OCI-LY1 (cell line): ENCODE results near the gene IQCK.

Experiments used
- H2AFZ ChIP-seq: fragments of 200-600 bp; sonication (generic), shearing (Covaris generic); 2 replicates; pipeline ENCODE4 v1.6.0; 2014; ENCODE audit warnings: antibody characterized with exemption, mild to moderate bottlenecking, low read length
- H3F3A ChIP-seq: fragments of 200-600 bp; sonication (generic), shearing (Covaris generic); 2 replicates; pipeline ENCODE4 v1.6.0; 2014; ENCODE audit warnings: mild to moderate bottlenecking, antibody characterized with exemption, low read length, moderate library complexity; ENCODE audit not compliant: insufficient read depth
- H3K27ac ChIP-seq: fragments of 200-600 bp; sonication (generic); 2 replicates; pipeline ENCODE4 v1.5.1; 2014; ENCODE audit warnings: low read length, mixed run types, mild to moderate bottlenecking, low read depth; ENCODE audit not compliant: poor library complexity, severe bottlenecking
- H3K27me3 ChIP-seq: fragments of 200-600 bp; sonication (generic); 2 replicates; pipeline ENCODE4 v1.6.0; 2014; ENCODE audit warnings: antibody characterized with exemption, mild to moderate bottlenecking, low read length, moderate library complexity; ENCODE audit not compliant: insufficient read depth
- H3K36me3 ChIP-seq: fragments of 200-600 bp; sonication (generic); 2 replicates; pipeline ENCODE4 v1.6.1; 2014; ENCODE audit warnings: mild to moderate bottlenecking, antibody characterized with exemption, low read length, moderate library complexity, mixed read lengths; ENCODE audit not compliant: insufficient read depth
- H3K4me1 ChIP-seq: fragments of 200-600 bp; sonication (generic); 2 replicates; pipeline ENCODE4 v1.5.1; 2014; ENCODE audit warnings: mild to moderate bottlenecking, low read length, moderate library complexity; ENCODE audit not compliant: insufficient read depth, severe bottlenecking
- H3K4me2 ChIP-seq: fragments of 200-600 bp; sonication (generic), shearing (Covaris generic); 2 replicates; pipeline ENCODE4 v1.6.1; 2014; ENCODE audit warnings: low read length
- H3K4me3 ChIP-seq: fragments of 200-600 bp; sonication (generic); 2 replicates; pipeline ENCODE4 v1.5.1; 2014; ENCODE audit warnings: low read length, low read depth, mild to moderate bottlenecking, mixed read lengths; ENCODE audit not compliant: poor library complexity, severe bottlenecking
- H3K79me2 ChIP-seq: fragments of 200-600 bp; shearing (Covaris generic); 2 replicates; pipeline ENCODE4 v1.6.1; 2016; ENCODE audit warnings: mixed run types, low read length, mixed read lengths; ENCODE audit not compliant: insufficient read depth
- H3K9ac ChIP-seq: fragments of 200-600 bp; sonication (generic), shearing (Covaris generic); 2 replicates; pipeline ENCODE4 v1.6.1; 2014; ENCODE audit warnings: mild to moderate bottlenecking, low read length, mixed read lengths
- H3K9me2 ChIP-seq: fragments of 200-600 bp; sonication (generic), shearing (Covaris generic); 2 replicates; pipeline ENCODE4 v1.6.1; 2014; ENCODE audit warnings: low read depth, mild to moderate bottlenecking, low read length, mixed read lengths
- H3K9me3 ChIP-seq: fragments of 200-600 bp; shearing (Covaris generic); 2 replicates; pipeline ENCODE4 v1.6.1; 2014; ENCODE audit warnings: low read length, mixed read lengths
- H4K20me1 ChIP-seq: fragments of 200-600 bp; sonication (generic), shearing (Covaris generic); 2 replicates; pipeline ENCODE4 v1.6.0; 2016; ENCODE audit warnings: mild to moderate bottlenecking, low read length; ENCODE audit not compliant: insufficient read depth
- CTCF ChIP-seq: fragments of 200-600 bp; sonication (generic), shearing (Covaris generic); IDR thresholded peaks from 2 replicates; pipeline ENCODE4 v1.5.1; 2017; ENCODE audit warnings: mild to moderate bottlenecking, antibody characterized with exemption, low read length, moderate library complexity, mixed read lengths
- EZH2 ChIP-seq: fragments of 200-600 bp; sonication (generic), shearing (Covaris generic); IDR thresholded peaks from 2 replicates; pipeline ENCODE4 v1.8.0; 2017; ENCODE audit warnings: borderline replicate concordance, mixed run types, mild to moderate bottlenecking, antibody characterized with exemption, low read length, moderate library complexity, mixed read lengths

Gene IQCK

GRCh38 chr16:19690196-19690595 lies 27.9 kb upstream of the IQCK start:
- H3K9ac ChIP-seq = no peak overlapping the region
- H3K79me2 ChIP-seq = no peaks in the 10 kb centered on the region

GRCh38 chr16:19691161-19691711 lies 26.8 kb upstream of the IQCK start:
- H3K27me3 ChIP-seq = no peaks in the 10 kb centered on the region
- no peaks in the 10 kb centered on the region for H3F3A ChIP-seq
- no peak overlapping the region for H3K9ac ChIP-seq
- H3K79me2 ChIP-seq = no peaks in the 10 kb centered on the region
- H3K4me3 ChIP-seq = no peak overlapping the region
- H3K4me2 ChIP-seq = no peak overlapping the region
- no peaks in the 10 kb centered on the region for H3K9me3 ChIP-seq
- no peak overlapping the region for H2AFZ ChIP-seq
- H3K9me2 ChIP-seq = no peaks in the 10 kb centered on the region
- no peaks in the 10 kb centered on the region for H4K20me1 ChIP-seq
- peaks cover 11% of the 10 kb centered on the region for H3K36me3 ChIP-seq
- H3K4me1 ChIP-seq = no peaks in the 10 kb centered on the region
- TF ChIP-seq CTCF (no peak), EZH2 (no peak)
- H3K27ac ChIP-seq = no peak overlapping the region

More at GRCh38 chr16:19690196-19690595, 27.9 kb upstream of the IQCK start:
- H3K9me3 ChIP-seq = no peaks in the 10 kb centered on the region
- TF ChIP-seq EZH2 (no peak), CTCF (no peak)
- H3K27me3 ChIP-seq = no peaks in the 10 kb centered on the region
- no peak overlapping the region for H3K4me3 ChIP-seq
- H3K27ac ChIP-seq = no peak overlapping the region
- no peaks in the 10 kb centered on the region for H4K20me1 ChIP-seq
- H3K4me2 ChIP-seq = no peak overlapping the region
- H3K9me2 ChIP-seq = no peaks in the 10 kb centered on the region
- peaks cover 21% of the 10 kb centered on the region for H3K36me3 ChIP-seq
- no peaks in the 10 kb centered on the region for H3K4me1 ChIP-seq
- H3F3A ChIP-seq = no peaks in the 10 kb centered on the region
- H2AFZ ChIP-seq = no peak overlapping the region

GRCh38 chr16:19694989-19695388 lies 23.1 kb upstream of the IQCK start:
- TF ChIP-seq EZH2 (no peak), CTCF (no peak)
- Histone ChIP-seq H4K20me1 (no peaks in the 10 kb centered on the region), H3K4me3 (no peak overlapping the region), H3K9ac (no peak overlapping the region), H3K4me1 (no peaks in the 10 kb centered on the region), H3K9me3 (no peaks in the 10 kb centered on the region), H3K79me2 (no peaks in the 10 kb centered on the region), H3K9me2 (no peaks in the 10 kb centered on the region), H2AFZ (no peak overlapping the region), H3K27me3 (no peaks in the 10 kb centered on the region), H3K36me3 (peaks cover 38% of the 10 kb centered on the region), H3K27ac (no peak overlapping the region), H3F3A (no peaks in the 10 kb centered on the region), H3K4me2 (no peak overlapping the region)
